Tibial nerve (tissue), 4 donors: ENCODE data around the gene LEF1. TPM values are rescaled to one million over a fixed set of nuclear protein-coding genes. Genes with fewer than 3 reads are reported as not detected.
"Not testable (repeated sequence)": the region's sequence is repeated elsewhere in the genome, so short reads cannot be mapped to it uniquely, and the experiment has no call there.

ENCODE experiments used
- DNase-seq, 2 donors: peaks; one replicate each; pipeline ENCODE4 v3.0.0-alpha.2; 2019; ENCODE audit warnings: low spot score in 2 of 2
- H3K27ac ChIP-seq, 4 donors: fragments of 200-600 bp; sonication (generic) in 3 of 4; one replicate each; pipeline ENCODE4 v1.5.1; 2017 to 2019; ENCODE audit warnings: mild to moderate bottlenecking in 1 of 4
- H3K27me3 ChIP-seq, 2 donors: fragments of 200-600 bp; sonication (generic) in 1 of 2; one replicate each; pipeline versions ENCODE4 v1.5.1 to v1.6.0; 2017 to 2019
- H3K36me3 ChIP-seq, 3 donors: fragments of 200-600 bp; sonication (generic); one replicate each; pipeline ENCODE4 v1.5.1; 2018 to 2019
- H3K4me1 ChIP-seq, 4 donors: fragments of 200-600 bp; sonication (generic) in 3 of 4; one replicate each; pipeline ENCODE4 v1.5.1; 2017 to 2019
- H3K4me3 ChIP-seq, 4 donors: fragments of 200-600 bp; sonication (generic) in 3 of 4; one replicate each; pipeline ENCODE4 v1.5.1; 2017 to 2019; ENCODE audit warnings: mild to moderate bottlenecking in 1 of 4, moderate library complexity in 1 of 4
- H3K9me3 ChIP-seq, 4 donors: fragments of 200-600 bp; sonication (generic) in 3 of 4; one replicate each; pipeline ENCODE4 v1.5.1; 2017 to 2019
- EP300 ChIP-seq, 2 donors: sonication (generic); formaldehyde crosslinking; IDR thresholded peaks; one replicate each; pipeline ENCODE4 v1.6.1; 2017; ENCODE audit warnings: antibody characterized with exemption in 2 of 2, mild to moderate bottlenecking in 1 of 2
- POLR2A ChIP-seq, 2 donors: fragments of 450-650 bp; IDR thresholded peaks; one replicate each; pipeline ENCODE4 v1.6.1; 2017; ENCODE audit warnings: antibody characterized with exemption in 2 of 2, mild to moderate bottlenecking in 2 of 2, moderate library complexity in 2 of 2
- WGBS, 2 donors: methylation state at CpG; one replicate each; pipeline ENCODE4 v1.1.5; 2018; 5-methylcytosine and 5-hydroxymethylcytosine counted together
- total RNA-seq, 4 donors: library from RNA; depleted of rRNA; stranded (reverse); fragments of >200 nt; gene quantifications; one replicate each; pipeline ENCODE4 v1.1.0, GENCODE V29; 2016
- TF ChIP-seq, protein P1 (sequence below), 5 experiments: fragments of 200-600 bp in 3 of 5; fragments of 450-650 bp in 2 of 5; sonication (generic) in 3 of 5; IDR thresholded peaks; one replicate each; pipeline ENCODE4 v1.5.1; 2016 to 2019; ENCODE audit warnings: antibody characterized with exemption in 5 of 5, mild to moderate bottlenecking in 3 of 5, moderate library complexity in 2 of 5

Gene LEF1
- total RNA-seq, 4 donors from 2014 or later, result 1.9 to 11.7 (median 8.3) TPM

DNA sequence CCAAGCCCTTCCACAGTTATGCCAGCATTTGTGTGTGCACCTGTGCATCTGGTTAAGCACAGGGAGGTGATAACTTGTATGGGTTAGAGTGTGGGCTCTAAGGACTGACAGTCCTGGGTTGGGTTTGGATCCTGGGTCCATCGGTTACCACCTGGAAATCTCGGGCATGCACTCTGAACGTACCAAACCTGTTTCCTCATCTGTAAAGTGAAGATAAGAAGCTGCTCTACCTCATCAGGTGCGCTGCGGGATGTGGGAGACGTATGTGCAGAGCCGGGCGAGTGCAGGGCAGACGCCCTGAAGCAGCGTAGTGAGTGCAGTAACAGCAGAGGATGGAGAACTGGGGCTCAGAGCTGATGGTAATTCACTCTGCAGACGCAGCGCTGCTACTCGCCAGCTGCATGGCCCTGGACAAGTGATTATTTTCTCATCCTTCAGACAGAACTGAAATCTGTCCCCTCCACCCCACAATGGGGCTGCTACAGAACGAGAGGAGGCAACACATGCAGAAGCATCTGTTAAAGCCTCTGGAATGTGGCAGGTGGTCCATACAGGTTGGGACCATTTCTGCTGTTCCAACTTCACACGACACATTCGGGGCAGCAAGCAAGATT lies 114.6 kb downstream of the LEF1 start:
- Histone ChIP-seq H3K27me3 (no peaks in the 10 kb centered on the region), H3K4me1 (no peaks in the 10 kb centered on the region), H3K36me3 (no peaks in the 10 kb centered on the region), H3K9me3 (no peaks in the 10 kb centered on the region), H3K4me3 (no peak overlapping the region), H3K27ac (no peak overlapping the region)
- DNase-seq, result no peak
- TF ChIP-seq, protein P1, sequence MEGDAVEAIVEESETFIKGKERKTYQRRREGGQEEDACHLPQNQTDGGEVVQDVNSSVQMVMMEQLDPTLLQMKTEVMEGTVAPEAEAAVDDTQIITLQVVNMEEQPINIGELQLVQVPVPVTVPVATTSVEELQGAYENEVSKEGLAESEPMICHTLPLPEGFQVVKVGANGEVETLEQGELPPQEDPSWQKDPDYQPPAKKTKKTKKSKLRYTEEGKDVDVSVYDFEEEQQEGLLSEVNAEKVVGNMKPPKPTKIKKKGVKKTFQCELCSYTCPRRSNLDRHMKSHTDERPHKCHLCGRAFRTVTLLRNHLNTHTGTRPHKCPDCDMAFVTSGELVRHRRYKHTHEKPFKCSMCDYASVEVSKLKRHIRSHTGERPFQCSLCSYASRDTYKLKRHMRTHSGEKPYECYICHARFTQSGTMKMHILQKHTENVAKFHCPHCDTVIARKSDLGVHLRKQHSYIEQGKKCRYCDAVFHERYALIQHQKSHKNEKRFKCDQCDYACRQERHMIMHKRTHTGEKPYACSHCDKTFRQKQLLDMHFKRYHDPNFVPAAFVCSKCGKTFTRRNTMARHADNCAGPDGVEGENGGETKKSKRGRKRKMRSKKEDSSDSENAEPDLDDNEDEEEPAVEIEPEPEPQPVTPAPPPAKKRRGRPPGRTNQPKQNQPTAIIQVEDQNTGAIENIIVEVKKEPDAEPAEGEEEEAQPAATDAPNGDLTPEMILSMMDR (IDR thresholded peaks at IDR 0.05), result no peak
- TF ChIP-seq EP300 (IDR thresholded peaks at IDR 0.05) (no peak), POLR2A (IDR thresholded peaks at IDR 0.05) (no peak)
- WGBS, 2 donors, result 93 to 95% methylated on average over 16 of the region's 16 CpGs

DNA sequence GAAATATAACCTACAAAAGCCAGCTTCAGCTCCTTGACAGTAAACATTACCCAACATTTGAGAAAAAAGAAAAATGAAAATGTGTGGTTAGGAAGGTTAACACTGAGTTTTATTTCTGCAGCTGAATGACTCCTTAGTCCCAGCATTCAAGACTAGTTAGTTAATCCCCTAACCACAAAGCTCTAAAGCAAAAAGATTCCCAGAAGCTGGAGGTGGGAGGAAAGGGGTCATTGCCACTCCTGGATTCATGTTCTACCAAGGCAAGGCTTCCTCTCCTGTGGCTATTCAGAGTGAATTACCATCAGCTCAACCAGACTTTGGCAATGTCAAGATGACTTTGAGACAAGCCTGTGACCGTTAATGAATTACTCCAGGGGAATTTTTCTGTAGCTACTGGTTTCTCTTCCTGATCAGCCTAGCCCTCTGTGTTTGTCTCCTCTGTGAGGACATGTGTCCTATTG lies 115.5 kb downstream of the LEF1 start:
- Histone ChIP-seq H3K9me3 (no peaks in the 10 kb centered on the region), H3K4me1 (no peaks in the 10 kb centered on the region), H3K27ac (no peak overlapping the region), H3K36me3 (no peaks in the 10 kb centered on the region), H3K4me3 (no peak overlapping the region), H3K27me3 (no peaks in the 10 kb centered on the region)
- 77 to 81% methylated on average over 1 of the region's 1 CpG for WGBS, 2 donors
- TF ChIP-seq EP300 (IDR thresholded peaks at IDR 0.05) (no peak), POLR2A (IDR thresholded peaks at IDR 0.05) (no peak)
- TF ChIP-seq, protein P1 (IDR thresholded peaks at IDR 0.05), result no peak
- DNase-seq, result no peak

DNA sequence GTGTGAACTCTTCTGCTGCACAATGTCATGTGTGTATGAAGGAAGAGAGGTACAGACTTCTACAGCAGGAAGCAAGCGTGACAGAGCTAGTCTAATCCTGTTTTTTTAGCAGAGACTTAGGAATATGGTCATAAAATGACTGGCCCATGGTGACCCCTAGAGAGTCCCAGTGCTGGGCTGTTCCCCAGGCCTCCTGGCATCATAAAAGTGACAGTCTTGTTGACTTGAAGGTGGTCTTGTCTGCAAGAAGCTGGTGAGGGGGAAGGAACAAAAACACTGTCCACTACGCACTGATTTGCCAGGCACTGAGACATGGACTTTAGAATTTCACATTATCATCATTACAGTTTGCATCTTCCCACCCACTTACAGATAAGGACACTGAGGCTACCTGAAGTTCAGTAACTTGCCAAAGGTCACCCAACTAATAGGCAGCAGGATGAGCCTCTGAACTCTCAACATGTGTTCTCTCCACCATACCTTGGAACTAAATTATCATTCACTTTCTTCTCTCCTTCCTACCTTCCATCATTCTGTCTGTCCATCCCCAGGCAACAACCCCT lies 116.1 kb downstream of the LEF1 start:
- no peak for DNase-seq
- WGBS, 2 donors, result 84 to 89% methylated on average over 2 of the region's 2 CpGs
- H3K9me3 ChIP-seq, result no peaks in the 10 kb centered on the region
- H3K27ac ChIP-seq, result no peak overlapping the region
- no peaks in the 10 kb centered on the region for H3K27me3 ChIP-seq
- no peak for TF ChIP-seq EP300 (IDR thresholded peaks at IDR 0.05)
- TF ChIP-seq, protein P1 (IDR thresholded peaks at IDR 0.05), result no peak
- no peak for TF ChIP-seq POLR2A (IDR thresholded peaks at IDR 0.05)
- H3K4me1 ChIP-seq, result no peaks in the 10 kb centered on the region
- H3K36me3 ChIP-seq, result no peaks in the 10 kb centered on the region
- no peak overlapping the region for H3K4me3 ChIP-seq

DNA sequence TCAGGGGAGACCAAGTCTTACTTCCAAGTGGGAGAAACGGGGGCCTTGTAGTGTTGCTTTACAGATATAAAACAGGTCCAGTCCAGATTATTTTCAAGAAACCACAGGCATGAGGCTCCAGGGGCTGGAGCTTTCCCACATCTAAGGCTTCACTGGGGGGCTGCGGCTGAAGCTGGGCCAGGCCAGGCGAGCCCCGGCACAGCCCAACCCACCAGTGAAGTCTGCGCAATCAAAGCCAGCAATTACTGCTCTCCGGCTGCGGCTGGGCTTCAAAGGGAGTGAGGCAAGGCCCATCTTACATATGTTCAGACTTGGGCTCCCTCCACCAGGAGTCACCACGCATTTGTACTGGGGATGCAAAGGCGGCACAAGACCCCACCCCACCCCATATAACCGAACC lies 117.4 kb downstream of the LEF1 start:
- TF ChIP-seq, protein P1 (IDR thresholded peaks at IDR 0.05), result no peak
- TF ChIP-seq EP300 (IDR thresholded peaks at IDR 0.05), result no peak
- no peak for TF ChIP-seq POLR2A (IDR thresholded peaks at IDR 0.05)
- H3K9me3 ChIP-seq, result no peaks in the 10 kb centered on the region
- DNase-seq, result no peak
- H3K27ac ChIP-seq, result no peak overlapping the region
- H3K4me3 ChIP-seq, result no peak overlapping the region
- WGBS, 2 donors, result 78 to 80% methylated on average over 10 of the region's 10 CpGs
- H3K36me3 ChIP-seq, result no peaks in the 10 kb centered on the region
- no peaks in the 10 kb centered on the region for H3K4me1 ChIP-seq
- no peaks in the 10 kb centered on the region for H3K27me3 ChIP-seq

DNA sequence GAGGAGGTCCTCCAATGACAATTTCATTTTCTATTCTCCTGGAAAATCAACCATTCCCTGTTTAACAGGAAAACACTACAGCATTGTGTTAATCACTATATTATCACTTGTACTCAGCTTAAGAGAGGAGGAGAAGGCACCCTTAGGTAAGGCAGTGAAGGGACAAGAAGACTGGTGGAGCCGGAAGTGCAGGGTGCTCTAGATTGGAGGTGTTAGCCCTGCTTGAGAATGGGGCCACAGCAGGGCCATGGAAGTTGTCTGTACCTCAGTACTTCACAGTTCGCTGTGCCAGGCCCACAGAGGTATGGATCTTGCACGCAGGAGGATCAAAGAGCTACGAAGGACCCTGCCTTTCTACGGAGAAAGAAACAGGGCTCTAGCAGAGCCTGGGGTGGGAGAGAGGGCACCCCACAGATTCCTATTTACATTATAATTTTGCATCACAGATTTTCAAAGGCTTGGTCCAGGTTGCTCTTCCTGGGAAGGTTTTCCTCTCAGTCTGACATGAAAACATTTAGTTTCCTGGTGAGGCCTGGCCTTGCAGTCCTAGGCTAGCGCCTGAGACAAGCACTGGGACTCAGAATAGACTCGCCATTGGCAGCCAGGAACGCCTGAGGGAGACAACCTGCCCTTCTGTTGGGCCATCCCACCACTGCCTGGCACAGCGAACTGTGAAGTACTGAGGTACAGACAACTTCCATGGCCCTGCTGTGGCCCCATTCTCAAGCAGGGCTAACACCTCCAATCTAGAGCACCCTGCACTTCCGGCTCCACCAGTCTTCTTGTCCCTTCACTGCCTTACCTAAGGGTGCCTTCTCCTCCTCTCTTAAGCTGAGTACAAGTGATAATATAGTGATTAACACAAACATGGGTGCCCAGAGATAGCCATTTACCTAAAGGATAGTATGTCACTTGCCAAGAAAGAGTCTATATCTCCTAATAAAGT lies 118.3 kb downstream of the LEF1 start:
- not testable (repeated sequence) for H3K27me3 ChIP-seq, H3K27ac ChIP-seq, H3K36me3 ChIP-seq, H3K4me3 ChIP-seq, H3K4me1 ChIP-seq, H3K9me3 ChIP-seq, DNase-seq
- WGBS, 2 donors, result 91% methylated on average over 9 to 10 of the region's 10 CpGs
